ENCODE measurements around the gene RPS29.
"Not testable (repeated sequence)": the region's sequence is repeated elsewhere in the genome, so short reads cannot be mapped to it uniquely, and the experiment has no call there.

Gene RPS29

DNA sequence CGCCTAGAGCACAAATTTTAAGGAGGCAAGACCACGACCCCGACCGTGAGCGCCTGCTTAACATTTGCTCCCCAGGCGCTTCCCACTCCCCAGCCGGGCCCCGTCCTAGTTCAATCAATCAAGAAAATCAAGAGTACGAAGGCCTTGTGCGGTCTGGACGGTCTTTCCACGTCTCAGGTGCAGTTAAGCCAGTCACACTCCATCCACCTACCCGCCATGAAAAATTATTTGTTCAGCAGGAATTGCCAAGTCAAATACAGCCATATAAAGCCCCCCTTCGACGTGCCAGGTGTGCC, 12.0 kb upstream of the RPS29 start:
- DNase-seq = no peak

GRCh38 chr14:49594347-49595091, 8.3 kb upstream of the RPS29 start:
- no peak for DNase-seq

DNA sequence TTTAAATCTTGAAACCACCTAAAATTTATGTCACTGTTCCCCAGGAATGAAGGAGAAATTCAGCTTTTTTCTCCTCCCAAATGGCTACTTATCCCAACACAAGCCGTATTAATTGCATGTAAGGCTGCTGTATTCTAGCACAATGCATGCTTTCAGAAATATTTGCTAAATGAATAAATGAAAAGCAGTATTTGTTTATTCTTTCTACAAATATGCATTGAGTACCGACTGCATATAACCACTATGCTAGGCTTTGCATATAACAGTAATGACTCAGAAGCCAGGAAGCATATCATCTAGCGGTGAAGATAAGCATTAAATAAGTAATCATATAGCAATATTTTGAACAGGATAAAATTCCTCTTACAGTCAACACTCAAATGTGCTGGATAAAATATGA, 6.8 kb upstream of the RPS29 start:
- no peak for DNase-seq

DNA sequence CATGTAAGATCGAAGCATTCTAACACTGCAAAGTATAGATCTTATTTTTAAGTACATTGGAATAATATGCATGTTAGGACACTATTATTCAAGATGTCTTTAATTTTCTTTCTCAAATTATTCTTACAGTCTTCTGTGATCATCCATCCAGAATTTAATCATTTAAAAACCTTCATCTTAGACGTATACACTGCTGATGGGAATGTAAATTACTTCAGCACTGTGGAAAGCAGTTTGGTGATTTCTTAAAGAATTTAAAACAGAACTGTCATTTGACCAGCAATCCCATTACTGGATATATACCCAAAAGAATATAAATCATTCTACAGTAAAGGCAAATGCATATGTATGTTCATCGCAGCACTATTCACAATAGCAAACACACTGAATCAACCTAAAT, 3.2 kb upstream of the RPS29 start:
- no peak for DNase-seq

DNA sequence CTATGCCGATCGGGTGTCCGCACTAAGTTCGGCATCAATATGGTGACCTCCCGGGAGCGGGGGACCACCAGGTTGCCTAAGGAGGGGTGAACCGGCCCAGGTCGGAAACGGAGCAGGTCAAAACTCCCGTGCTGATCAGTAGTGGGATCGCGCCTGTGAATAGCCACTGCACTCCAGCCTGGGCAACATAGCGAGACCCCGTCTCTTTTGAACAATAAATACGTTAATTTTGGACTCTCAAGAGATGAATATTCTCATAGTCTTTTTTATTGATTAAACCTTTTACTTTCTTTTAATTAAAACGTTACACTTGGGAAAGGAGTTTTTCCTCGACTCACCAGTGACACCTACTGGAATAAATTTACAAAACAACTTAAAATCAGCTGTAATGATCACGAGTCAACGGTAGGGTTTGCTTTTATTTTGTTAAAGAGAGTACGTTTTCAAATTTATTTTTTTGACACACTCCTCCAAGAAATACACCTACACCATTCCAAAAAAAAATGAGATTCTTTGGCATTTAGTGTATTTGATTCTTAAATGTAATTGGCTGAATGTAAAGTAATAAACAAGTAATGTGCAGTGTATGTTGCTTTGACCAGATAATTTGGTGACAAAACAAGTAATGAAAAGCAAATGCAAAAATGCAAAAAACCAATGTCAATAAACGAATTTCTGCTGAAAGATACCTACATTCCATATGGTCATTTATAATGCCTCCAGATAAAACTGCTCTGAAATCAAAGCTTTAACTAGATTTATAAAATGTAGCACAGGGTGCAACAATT, 687 bp upstream of the RPS29 start:
- peak; percentile 78 for DNase-seq

DNA sequence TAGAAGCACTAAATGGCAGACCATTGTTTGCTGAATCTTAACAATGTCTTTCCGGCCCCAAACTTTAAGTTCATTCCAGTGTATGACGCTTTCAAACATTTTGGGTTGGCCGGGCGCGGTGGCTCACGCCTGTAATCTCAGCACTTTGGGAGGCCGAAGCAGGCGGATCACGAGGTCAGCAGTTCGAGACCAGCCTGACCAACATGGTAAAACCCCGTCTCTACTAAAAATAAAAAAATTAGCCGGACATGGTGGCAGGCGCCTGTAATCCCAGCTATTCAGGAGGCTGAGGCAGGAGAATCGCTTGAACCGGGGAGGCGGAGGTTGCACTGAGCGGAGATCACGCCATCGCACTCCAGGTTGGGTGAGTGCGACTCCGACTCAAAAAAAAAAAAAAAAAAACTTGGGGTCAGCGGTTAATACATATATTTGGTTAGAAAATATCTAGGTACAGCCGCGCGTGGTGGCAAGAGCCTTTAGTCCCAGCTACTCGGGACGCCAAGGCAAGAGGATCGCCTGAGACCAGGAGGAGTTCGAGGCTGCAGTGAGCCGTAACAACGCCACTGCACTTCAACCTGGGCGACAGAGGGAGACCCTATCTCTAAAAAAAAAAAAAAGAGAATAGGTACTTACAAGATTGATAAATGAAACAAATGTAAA, 1.1 kb downstream of the RPS29 start:
- not testable (repeated sequence) for DNase-seq

- no peak for DNase-seq
These were observed 2.1 kb downstream of the RPS29 start for GRCh38 chr14:49584058-49584457.

DNA sequence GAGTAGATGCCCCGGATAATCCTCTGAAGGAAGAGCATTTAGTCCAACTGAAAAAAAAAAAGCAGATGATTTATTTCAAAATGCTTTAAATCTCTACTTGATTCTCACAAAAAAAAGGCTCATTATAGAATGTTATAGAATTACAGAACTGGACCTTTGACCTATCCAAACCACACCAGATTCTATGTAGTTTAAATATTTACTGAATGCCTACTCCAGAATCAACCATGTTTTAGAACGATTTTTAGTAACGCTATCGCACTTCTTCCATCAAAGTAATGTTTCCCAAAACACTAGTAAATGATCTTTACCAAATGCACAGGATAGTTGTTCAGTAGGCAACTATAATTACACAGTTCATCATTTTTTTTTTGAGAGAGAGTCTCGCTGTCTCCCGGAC, 2.6 kb downstream of the RPS29 start:
- no peak for DNase-seq

DNA sequence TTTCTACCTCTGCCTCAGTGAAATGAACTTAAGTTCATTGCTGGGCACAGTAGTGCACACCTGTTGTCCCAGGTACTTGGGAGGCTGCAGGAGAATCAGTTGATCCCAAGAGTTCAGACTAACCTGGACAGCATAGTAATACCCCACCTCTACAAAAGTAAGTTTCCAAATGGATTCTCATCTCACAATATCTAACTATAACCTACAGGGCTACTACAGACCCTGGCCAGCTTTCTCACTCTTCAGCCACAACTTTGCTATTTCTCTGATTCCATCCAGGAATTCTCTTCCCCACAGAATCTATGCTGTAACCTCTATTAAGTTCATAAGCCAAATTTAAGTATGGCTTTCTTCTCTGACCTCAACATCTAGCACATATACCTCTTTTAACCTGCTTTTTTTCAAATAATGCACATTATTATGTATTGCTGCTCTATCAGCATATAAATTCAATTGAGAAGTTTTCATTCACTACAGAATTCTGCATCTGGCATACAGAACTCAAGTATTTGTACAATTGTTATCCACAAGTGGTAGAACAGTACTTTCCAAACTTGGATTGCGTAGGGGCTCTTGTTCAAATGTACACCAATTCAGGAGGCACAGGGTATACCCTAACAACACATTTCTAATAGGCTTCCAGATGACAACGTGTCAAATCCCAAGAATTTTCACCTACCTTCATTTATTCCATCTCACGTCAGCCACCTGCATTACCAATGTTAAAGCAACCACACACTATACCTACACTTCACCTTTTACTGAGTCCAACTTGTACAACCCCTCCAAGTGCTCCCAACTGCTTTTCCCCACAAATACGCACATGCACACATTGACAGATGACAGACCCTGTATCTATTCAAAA, 3.8 kb downstream of the RPS29 start:
- DNase-seq = no peak

DNA sequence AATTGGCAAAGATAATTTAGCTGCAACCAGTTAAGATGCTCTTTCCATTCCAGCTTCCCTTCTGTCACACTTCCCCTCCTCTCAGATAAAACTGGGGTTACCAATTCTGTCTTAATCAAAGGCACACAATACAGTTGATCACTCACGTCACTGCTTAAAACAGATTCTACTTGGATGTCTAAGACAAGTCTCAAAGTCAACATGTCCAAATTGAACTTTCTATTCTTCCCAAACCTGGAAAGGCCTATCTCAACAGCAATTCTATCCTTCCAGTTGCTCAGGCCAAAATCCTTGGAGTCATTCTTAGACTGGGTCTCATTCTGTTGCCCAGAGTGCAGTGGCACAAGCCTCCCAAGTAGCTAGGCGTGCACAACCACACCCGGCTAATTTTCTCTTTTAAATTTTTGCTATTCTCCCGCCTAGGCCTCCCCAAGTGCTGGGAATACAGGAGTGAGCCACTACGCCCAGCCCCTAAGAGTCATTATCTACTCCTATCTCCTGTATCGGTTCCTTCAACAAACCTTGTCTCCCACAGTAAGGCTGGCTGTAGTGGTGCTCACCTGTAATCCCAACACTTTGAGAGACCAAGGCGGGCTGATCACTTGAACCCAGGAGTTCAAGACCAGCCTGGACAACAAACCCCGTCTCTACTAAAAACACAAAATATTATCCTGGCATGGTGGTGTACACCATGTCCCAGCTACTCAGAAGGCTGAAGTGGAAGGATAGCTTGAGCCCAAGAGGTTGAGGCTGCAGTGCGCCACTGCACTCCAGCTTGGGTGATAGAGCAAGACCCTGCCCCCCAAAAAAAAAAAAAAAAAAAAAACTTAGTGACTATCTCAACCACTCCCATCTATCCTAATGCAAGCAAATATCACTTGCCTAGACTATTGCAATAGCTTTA, 4.7 kb downstream of the RPS29 start:
- no peak for DNase-seq

DNA sequence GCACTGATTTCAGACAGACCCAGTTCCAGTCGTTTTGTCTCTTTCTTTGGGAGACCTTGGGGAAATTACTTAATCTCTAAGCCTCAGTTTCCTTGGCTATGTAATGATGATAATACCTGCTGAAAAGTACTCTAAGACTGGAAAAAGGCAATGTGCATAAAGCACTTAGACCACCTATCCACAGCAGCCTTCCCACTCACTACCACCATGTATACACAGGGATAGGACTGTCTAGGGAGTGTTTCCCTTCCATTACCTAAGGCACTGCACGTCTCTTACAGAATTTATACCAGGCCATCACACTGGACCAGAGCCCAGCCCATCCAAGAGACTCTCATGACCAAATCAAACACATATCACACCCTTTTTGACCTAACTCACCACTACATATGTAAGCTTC, 6.3 kb downstream of the RPS29 start:
- DNase-seq = no peak

- DNase-seq = no peak
These were observed 8.0 kb downstream of the RPS29 start for GRCh38 chr14:49578141-49578540.

- DNase-seq = no peak
These were observed 12.1 kb downstream of the RPS29 start for GRCh38 chr14:49574038-49574437.

- DNase-seq = no peak
These were observed 16.9 kb downstream of the RPS29 start for GRCh38 chr14:49569281-49569680.

DNA sequence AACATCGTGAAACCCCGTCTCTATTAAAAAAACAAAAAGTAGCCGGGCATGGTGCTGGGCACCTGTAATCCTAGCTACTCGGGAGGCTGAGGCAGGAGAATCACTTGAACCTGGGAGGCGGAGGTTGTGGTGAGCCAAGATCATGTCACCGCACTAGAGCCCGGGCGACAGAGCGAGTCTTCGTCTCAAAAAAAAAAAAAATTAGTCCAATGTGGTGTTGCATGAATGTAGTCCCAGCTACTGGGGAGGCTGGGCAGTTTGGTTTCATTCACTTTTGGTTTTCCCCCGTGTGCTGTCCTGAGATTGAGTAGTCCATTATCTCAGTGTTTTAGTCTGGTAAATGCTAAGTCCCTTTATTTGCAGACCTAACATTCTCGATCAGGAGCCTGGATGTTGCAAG, 19.5 kb downstream of the RPS29 start:
- no peak for DNase-seq

GRCh38 chr14:49559979-49560768, 26.0 kb downstream of the RPS29 start:
- no peak for DNase-seq

DNA sequence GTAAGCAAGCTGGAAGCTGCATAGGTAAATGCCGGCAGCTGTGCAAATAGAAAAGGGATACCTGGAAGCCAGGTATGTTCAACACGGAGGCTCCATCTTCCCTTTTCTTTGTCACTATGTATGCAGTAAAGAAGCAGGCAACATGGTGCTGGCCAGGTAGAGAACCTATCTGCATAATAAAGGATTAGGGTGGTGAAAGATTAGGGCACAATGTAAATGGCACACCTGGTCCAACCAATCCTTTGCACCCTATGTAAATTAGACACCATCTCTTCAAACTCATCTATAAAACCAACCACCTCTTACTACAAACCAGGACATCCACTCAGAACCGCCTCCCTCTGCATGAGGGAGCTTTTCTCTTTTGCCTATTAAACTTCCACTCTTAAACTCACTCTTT, 32.3 kb downstream of the RPS29 start:
- no peak for DNase-seq

DNA sequence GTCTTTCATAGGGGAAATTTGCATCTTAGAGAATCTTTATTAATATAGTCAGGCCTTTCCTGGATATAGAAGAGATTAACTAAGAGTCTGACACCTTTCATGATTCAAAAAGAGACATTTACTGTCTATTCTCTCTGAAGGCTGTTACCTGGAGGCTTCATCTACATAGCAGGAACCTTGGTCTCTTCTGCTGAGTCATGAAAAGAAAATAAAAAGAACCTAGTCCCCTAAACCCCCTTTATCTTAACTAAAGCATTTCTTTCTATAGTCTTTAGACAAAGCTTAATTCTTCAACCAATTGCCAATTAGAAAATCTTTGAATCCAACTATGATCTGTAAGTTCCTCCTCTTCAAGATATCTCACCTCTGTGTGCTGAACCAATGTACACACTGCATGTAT, 33.1 kb downstream of the RPS29 start:
- no peak for DNase-seq

- no peak for DNase-seq
These were observed 34.6 kb downstream of the RPS29 start for GRCh38 chr14:49551569-49551968.

DNA sequence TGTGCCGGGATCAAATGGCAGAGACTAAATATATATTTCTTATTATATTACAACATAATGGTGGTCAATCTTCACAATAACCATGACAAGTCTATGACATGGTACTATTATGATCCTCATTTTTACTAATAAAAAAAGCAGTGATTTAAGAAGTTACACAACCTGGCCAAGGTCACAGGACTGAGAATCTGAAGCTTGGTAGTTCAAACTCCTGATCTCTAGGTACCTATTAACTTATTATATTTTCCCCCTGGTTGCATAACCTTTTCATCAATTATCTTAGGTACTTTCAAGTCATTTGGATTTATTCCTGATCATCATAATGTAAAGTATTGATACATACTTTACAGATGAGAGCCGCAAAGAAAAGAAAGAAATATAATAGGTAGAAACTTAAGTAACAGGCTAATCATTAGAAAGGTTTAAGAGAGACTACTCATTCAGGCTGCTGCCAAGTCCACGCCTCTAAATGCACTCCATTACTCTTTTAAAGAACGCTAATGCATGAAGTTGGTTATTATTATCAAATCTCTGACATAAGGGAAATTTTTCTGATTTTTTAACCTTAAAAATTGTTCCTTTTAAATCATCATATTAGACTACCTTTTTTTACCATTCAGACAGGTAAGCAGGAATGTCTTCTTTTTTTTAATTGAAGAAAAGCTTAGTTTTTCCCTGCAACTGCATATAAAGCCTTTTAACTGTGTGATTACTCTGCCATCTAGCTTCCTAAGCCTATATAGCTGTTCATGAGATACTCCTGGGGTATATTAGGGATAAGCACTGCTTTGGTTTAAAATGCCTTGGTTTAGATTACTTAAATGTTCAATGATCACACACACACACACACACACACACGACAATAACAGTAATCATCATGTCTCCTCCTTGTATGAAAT, 35.6 kb downstream of the RPS29 start:
- no peak for DNase-seq
